HG03575 (cell line): ENCODE results near the gene RNF103.
"Not testable (repeated sequence)": the region's sequence is repeated elsewhere in the genome, so short reads cannot be mapped to it uniquely, and the experiment has no call there.

Experiments
- ATAC-seq: cut with Tn5 transposase; IDR thresholded peaks from one replicate; pipeline ENCODE4 v1.9.1; 2021; ENCODE audit not compliant: unreplicated experiment, insufficient number of reproducible peaks, low FRiP score; ENCODE audit errors: extremely low read depth

Gene RNF103, protein sequence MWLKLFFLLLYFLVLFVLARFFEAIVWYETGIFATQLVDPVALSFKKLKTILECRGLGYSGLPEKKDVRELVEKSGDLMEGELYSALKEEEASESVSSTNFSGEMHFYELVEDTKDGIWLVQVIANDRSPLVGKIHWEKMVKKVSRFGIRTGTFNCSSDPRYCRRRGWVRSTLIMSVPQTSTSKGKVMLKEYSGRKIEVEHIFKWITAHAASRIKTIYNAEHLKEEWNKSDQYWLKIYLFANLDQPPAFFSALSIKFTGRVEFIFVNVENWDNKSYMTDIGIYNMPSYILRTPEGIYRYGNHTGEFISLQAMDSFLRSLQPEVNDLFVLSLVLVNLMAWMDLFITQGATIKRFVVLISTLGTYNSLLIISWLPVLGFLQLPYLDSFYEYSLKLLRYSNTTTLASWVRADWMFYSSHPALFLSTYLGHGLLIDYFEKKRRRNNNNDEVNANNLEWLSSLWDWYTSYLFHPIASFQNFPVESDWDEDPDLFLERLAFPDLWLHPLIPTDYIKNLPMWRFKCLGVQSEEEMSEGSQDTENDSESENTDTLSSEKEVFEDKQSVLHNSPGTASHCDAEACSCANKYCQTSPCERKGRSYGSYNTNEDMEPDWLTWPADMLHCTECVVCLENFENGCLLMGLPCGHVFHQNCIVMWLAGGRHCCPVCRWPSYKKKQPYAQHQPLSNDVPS

DNA sequence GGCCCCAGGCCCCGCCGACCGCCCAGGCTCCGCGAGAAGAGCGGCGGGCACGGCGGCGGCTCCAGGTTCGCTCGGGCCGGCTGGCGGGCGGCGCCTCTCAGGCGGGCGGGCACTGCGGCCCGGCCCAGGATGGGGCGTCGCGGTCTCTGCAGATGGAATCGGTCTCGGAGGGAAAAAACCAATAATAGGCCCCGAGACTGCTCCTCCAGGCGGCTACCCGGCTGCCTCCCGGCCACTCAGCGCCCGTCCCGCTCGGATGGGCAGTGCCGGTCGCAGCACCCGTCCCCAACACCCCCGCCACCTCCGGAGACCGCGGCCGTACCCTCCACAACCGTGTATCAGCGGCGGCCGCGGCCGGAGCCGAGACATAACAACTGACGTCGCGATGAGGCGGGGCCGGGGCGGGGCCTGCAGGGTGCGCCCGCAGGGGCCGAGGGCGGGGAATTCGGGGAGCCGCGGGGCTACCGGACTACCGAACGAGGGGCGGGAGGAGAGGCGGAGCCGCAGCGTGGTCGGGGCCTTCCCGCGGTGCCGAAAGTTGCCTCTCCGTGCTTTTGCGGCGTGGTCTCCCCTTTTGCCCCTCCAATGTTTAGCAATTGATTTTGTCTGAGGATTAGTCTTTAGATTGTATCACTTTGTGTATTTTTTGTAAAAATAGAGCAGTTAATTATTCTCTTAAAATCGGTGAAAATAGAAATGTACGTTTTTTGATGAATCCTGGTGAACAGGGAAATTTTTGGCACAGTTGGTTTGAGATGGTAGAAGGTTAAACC is at the start of gene RNF103:
RNF103 (minus strand) TSS at position 372 of the 773 bp plus-strand sequence. CDS start 979 bp downstream, outside the sequence.
- ATAC-seq = no peak

DNA sequence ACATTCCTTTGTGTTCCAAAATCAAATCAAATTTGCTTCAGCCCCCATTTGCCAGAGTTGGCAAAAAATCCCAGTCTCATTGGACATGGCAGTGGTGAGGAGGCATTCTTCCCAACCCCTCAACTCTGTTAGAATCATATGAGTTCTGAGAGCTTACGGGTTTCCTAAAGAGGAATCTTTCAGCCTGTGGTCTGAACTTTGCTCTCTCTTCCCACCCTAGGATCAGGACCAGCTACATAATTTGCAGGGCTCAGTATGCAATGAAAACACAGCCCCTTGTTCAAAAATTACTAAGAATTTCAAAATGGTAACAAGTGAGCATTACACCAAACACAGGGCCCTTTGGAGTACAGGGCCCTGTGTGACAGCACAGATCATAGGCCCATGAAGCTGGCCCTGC is 49.3 kb upstream of the RNF103 start:
- no peak for ATAC-seq

DNA sequence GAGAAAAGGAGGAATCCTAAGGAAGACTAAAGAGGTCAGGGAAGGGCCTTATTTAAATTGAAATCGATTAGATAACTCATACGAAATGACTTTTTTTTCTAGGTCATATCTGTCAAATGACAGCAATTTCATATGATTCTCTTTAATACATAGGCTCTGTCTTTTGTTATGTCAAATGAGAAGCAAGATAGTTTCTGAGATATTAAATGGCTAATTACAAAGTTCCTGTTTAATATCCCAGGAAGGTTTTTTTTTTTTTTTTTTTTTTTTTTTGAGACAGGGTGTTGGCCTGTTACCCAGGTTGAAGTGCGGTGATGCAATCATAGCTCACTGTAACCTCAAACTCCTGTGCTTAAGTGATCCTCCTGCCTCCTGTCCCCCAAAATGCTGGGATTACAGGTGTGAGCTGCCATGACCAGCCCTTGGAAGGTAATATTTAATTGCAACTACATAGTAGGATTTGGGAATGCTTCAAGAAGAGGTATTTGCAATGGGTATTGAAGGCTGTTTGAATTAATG is 48.4 kb upstream of the RNF103 start:
- no peak for ATAC-seq

DNA sequence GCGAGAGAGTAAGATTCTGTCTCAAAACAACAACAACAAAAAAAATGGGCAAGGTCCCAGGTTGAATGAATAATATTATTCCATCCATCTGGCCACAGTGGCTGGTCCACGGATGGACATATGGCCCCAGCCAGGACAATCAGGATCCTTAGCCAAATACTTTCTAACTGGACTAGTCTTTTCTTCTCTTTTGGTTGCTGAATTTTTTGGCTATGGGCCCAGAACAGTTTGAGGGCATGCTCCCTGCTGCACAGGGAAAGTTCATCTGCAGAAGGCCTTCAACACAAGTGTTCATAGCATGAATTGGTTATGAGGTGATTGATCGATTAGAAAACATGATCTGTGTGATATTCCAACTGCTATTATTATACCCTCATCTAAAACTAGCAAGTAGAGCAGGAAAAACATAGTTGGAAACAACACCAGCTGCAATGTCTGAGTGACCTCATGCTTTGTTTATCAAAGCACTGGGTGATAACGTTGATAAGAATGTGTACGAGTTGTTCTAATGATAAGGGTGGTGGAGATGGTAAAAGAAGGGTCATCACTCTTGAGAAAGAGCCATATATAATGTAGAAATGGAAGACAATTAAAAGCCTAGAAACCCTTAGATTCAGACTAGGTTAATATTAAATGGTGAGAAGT is 47.8 kb upstream of the RNF103 start:
- no peak for ATAC-seq

DNA sequence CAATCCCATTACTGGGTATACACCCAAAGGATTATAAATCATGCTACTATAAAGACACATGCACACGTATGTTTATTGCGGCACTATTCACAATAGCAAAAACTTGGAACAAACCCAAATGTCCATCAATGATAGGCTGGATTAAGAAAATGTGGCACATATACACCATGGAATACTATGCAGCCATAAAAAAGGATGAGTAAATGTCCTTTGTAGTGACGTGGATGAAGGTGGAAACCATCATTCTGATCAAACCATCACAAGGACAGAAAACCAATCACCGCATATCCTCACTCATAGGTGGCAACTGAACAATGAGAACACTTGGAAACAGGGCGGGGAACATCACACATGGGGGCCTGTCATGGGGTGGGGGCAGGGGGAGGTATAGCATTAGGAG is 45.7 kb upstream of the RNF103 start:
- not testable (repeated sequence) for ATAC-seq

DNA sequence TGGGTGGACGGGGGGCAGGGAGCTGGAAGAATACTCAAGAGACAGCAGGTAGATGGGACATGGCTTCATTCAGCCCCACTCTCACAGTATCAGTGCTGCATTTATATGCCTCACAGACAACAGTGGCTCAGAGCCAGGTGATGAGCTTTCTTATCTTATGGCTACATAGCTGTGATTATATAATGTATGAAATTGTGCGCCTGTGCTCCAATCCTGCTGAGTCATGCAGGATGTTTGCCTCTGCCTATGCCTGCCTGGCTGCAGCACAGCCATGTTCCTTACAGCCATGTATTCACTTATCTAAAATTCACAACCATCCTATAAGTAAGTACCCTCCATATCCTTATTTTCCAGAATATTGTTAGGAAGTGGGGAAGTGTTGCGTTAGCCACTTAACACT is 37.7 kb upstream of the RNF103 start:
- ATAC-seq = no peak

DNA sequence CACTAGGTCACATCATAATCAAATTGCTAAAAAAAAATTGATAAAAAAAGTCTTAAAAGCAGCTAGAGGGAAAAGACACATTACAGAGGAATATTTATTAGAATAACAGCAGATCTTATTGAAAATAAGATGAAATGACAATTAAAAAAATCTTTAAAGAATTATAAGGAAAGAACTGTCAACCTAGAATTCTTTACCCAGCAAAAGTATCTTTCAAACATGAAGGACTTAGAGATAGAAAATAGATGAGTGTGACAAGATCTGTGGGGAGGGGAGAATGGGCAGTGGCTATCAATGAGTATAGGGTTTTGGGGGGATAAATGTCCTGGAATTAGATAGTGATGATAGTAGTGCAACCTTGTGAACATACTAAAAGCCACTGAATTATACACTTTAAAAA is 26.5 kb upstream of the RNF103 start:
- ATAC-seq = no peak

DNA sequence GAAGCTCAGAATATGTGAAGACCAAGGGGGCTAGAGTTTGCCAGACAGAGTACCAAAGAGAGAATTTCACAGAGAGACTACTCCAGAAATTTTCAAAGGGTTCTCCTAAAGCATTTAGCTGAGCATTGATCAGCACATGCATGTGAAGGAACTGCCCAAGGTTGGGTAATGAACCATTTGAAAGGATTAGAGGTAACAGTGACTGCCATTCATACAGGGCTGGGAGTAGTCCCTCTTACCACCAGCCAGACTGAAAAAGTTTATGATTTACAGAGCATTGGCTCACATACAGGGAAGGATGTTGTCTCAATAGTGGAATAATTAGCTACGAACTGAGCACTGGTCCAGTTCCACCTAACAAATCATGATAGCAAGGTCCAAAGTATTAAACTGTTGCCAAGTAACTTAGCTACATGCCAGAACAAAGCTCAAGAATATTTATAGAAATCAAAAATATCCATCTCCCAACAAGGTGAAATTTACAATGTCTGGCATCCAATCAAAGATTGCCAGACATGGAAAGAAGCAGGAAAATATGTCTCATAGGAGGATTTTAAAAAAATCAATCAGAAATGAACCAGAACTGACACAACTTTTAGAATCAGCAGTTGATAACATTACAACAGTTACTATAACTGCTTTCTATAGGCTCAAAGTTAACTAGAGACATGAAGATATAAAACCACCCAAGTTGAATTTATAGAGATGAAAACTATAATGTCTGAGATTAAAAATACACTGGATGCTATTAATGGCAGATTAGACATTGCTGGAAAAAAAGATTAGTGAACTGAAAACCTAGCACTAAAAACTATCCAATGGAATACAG is 25.7 kb upstream of the RNF103 start:
- no peak for ATAC-seq

DNA sequence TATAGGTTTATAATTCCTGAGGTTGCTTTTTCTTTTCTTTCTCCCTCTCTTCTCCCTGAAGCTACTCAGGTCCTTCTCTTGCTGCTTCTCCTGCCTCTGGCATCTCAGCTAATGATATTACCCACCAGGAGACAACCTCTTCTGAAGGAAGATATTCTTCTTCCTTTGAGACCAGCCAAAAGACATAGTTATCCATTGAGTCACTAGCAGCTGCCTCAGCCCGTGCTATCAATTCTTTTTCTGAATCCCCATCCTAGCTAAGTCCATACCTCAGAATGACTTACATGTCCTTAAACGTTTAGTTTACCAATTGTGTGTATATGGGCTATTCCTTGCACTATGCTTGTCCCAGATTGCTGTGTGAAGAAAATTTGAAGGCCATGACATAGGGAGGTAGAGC is 25.0 kb upstream of the RNF103 start:
- ATAC-seq = no peak

DNA sequence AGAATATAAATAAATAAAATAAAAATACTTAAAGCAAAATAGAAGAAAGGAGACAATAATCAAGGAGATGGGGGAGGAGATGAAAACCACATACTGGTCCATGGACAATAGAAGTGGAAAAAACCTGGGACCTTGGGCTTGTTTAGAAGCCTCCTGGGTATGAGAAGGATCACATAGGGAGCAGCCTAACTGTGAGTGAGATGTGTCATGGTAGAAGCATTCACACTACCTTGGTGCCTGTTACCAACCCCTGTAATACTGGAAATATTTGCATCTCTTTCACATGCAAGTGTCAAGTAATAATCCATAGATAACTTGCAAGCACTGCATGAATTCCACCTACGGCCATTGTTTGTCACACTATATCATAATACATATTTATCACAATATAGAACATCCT is 23.2 kb upstream of the RNF103 start:
- no peak for ATAC-seq

DNA sequence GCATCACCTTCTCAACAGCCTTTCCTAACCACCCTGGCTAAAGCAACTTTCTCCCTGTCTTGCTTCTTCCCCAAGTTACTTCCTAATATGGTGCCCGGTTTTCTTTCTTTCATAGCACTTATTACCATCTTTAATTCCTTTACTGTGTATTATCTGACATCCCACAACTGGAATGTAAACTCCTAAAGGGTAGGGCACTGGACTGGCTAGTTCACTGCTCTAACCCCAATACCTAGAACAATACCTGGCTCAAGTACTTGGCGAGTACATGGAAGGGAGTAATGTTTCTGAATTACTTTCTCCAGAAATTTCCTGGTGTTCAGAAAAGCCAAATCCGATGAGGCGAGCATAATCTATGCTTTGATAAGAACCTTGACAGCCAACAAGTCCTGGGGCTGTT is 22.7 kb upstream of the RNF103 start:
- ATAC-seq = no peak

DNA sequence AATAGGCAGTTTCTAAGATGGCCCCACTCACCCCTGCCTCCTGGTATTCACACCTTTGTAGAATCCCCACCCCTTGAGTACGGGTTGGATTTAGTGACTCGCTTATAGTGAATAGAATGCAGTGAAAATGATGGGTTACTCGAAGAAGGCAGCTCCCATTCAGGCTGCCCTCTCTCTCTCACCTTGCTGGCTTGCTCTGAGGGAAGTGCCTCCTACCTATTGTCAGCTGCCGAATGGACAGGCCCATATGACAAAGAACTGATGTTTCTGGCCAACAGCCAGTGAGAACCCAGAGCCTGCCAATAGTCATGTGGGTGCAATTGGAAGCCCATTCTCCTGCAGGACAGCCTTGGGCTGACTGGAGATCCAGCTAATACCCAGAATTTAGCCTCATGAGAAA is 22.1 kb upstream of the RNF103 start:
- no peak for ATAC-seq

DNA sequence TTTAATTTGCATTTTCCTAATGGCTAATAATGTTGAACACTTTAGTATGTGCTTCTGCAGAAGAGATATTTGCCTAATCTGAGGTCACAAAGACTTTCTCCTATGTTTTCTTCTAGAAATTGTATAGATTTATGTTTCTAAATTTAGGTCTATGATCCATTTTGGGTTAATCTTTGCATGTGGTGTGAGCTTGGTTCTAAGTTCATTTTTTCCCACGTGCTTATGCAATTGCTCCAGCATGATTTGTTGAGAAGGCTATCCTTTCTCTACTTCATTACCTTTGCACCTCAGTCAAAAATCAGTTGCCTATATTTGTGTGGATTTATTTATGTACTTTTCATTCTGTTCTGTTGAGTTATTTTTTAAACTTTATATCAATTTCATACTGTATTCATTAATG is 15.0 kb upstream of the RNF103 start:
- no peak for ATAC-seq

DNA sequence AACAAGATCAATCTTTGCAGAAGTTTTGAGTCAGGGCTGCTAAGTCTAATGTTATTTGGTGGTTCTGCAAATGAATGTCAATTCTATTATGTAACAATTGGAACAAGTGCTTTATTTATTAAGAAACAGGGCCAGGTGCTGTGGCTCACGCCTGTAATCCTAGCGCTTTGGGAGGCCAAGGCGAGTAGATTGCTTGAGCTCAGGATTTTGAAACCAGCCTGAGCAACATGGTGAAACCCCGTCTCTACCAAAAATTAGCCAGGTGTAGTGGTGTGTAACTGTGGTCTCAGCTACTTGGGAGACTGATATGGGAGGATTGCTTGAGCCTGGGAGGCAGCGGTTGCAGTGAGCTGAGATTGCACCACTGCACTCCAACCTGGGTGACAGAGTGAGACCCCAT is 13.2 kb upstream of the RNF103 start:
- ATAC-seq = no peak

DNA sequence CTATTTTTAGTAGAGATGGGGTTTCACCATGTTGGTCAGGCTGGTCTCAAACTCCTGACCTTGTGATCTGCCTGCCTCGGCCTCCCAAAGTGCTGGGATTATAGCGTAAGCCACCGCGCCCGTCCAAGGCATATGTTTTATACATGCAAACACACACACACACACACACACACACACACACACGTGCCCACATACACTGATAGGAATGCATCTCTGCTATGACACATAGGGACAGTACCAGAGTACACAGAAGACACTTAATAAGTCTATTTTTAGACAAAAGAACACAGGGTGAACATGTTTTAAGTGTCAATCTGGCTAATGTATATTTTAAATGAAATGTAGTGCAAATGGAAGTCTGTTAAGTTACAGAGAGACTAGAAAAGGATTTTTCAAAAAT is 10.7 kb upstream of the RNF103 start:
- ATAC-seq = no peak

DNA sequence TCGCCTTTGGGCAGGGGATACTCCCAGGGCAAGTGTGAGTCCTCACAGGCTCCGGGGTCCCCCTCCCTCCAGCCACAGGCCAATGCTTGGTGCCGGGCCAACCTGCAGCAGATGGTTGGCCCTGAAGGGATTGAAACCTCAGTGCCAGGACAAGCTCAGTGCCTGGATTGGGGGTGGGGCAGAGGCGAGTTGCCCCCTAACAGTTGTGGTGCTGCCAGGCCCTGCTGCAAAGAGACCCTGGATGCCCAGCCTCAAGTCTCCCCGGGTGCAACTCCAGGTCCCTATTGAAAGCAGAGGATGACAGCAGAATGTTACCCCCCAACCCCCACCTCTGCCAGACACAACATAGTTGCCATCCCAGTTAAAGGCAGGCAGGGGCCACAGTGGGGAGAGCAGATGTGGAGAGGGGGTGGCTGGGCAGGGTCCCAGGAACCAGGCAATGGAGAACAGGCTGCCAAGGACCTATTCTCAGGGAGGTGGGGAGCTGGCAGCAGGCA is 9.5 kb upstream of the RNF103 start:
- ATAC-seq = no peak

DNA sequence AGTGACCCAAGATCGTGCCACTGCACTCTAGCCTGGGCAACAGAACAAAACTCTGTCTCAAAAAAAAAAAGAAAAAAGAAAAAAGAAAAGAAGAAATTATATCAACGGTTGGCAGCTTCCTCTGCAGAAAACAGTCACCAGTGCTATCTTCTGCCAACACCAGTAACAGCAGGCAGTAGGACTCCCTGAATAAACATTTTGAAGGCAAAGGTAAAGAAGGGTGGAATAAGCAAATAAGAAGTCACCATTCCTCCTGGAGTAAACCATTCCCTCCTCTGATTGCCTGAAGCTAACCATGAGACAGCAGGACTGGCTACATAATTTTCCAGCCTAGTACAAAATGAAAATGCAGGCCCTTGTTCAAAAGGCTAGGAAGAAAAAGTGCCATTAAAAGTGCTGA is 9.0 kb upstream of the RNF103 start:
- no peak for ATAC-seq

DNA sequence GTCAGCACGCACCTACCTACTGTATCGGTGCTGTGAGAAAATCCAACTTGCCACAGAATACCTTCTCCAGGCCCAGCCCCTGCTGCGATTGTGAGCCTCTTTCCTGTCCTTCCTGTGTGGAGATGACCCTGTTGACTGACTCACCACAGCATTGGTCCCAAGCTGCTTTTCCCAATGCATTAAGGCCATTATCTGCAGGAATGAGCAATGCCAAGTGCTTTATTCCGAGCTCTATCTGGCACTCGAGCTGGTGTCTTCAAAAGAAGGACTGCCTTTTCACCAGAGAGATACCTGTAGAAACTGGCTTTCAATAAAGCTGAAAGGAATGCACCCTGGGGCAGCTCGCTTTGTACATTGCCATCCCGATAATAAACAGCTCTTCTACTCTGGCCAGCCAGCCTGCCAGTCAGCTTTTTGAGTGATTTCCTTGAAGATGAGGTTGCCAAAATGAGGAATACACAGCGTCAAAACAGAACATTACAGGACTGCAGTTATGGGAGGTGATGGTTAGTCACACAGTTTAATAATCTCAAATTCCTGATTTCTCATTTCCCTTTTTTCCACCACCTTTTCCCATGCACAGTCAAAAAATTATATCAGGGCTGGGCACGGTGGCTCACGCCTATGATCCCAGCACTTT is 8.3 kb upstream of the RNF103 start:
- ATAC-seq = no peak
